GM18951 (cell line): ENCODE results near the gene NDUFA11.
"Not testable (repeated sequence)": the region's sequence is repeated elsewhere in the genome, so short reads cannot be mapped to it uniquely, and the experiment has no call there.

Experiments used
- POLR2A ChIP-seq: IDR thresholded peaks from 4 replicates; pipeline ENCODE4 v1.6.1; 2011; ENCODE audit warnings: mild to moderate bottlenecking; ENCODE audit not compliant: insufficient read length, insufficient read depth; ENCODE audit errors: extremely low read depth
- in situ Hi-C: fragments of 300-500 bp; cut with MboI; formaldehyde crosslinking; loops from one replicate; pipeline ENCODE4 v1.12.0; 2022; ENCODE audit warnings: low sequenced_read_pairs, mixed read lengths, inconsistent platforms; ENCODE audit not compliant: unreplicated experiment

Gene NDUFA11

GRCh38 chr19:5864013-5864720 lies 39.4 kb downstream of the NDUFA11 start:
- TF ChIP-seq POLR2A = no peak
- in situ Hi-C loops = no loop called here

- no peak for TF ChIP-seq POLR2A
- in situ Hi-C loops = no loop called here
Measured at GRCh38 chr19:5863030-5863665, 40.4 kb downstream of the NDUFA11 start.

GRCh38 chr19:5857203-5858081 lies 46.1 kb downstream of the NDUFA11 start:
- no peak for TF ChIP-seq POLR2A
- in situ Hi-C loops = no loop called here

- in situ Hi-C loops = not testable (repeated sequence)
Measured at GRCh38 chr19:5855151-5855550, 48.4 kb downstream of the NDUFA11 start.

GRCh38 chr19:5854121-5854520 lies 49.5 kb downstream of the NDUFA11 start:
- in situ Hi-C loops = not testable (repeated sequence)

GRCh38 chr19:5851302-5851701 lies 52.3 kb downstream of the NDUFA11 start, which contains the start of gene FUT3:
Gene FUT3, minus strand, starts transcription at chr19:5851449.
- no peak for TF ChIP-seq POLR2A
- in situ Hi-C loops = no loop called here

GRCh38 chr19:5850743-5851293 lies 52.8 kb downstream of the NDUFA11 start:
- no peak for TF ChIP-seq POLR2A
- in situ Hi-C loops = no loop called here

GRCh38 chr19:5850189-5850588 lies 53.4 kb downstream of the NDUFA11 start:
- in situ Hi-C loops = no loop called here
- no peak for TF ChIP-seq POLR2A

- in situ Hi-C loops = not testable (repeated sequence)
Measured at GRCh38 chr19:5848621-5849020, 55.0 kb downstream of the NDUFA11 start.

GRCh38 chr19:5847846-5848245 lies 55.7 kb downstream of the NDUFA11 start:
- in situ Hi-C loops = not testable (repeated sequence)
